GM18870 (cell line): Measurements from ENCODE around the gene GPR101.

Experiments
- ATAC-seq: cut with Tn5 transposase; IDR thresholded peaks from one replicate; pipeline ENCODE4 v1.9.1; 2021; ENCODE audit warnings: moderate library complexity; ENCODE audit not compliant: unreplicated experiment

GPR101 gene

GRCh38 chrX:137033774-137034507, at the start of gene GPR101:
Gene GPR101 (minus strand): TSS chrX:137033995. CDS start chrX:137031674, 2,321 bp downstream.
- ATAC-seq: no peak

GRCh38 chrX:137081239-137081638, 47.4 kb upstream of the GPR101 start:
- ATAC-seq: no peak

- ATAC-seq: no peak
Measured at GRCh38 chrX:137072396-137072795, 38.6 kb upstream of the GPR101 start.

- ATAC-seq: no peak
Measured at GRCh38 chrX:137071596-137071995, 37.8 kb upstream of the GPR101 start.

GRCh38 chrX:137067147-137067546, 33.4 kb upstream of the GPR101 start:
- no peak for ATAC-seq

GRCh38 chrX:137062915-137063617, 29.3 kb upstream of the GPR101 start:
- ATAC-seq: no peak

GRCh38 chrX:137058339-137059127, 24.7 kb upstream of the GPR101 start:
- ATAC-seq: no peak

GRCh38 chrX:137052643-137053235, 18.9 kb upstream of the GPR101 start:
- ATAC-seq: peak; percentile 18

- ATAC-seq: peak; percentile 92
Measured at GRCh38 chrX:137051978-137052642, 18.3 kb upstream of the GPR101 start.

- no peak for ATAC-seq
Measured at GRCh38 chrX:137044893-137045292, 11.1 kb upstream of the GPR101 start.

- no peak for ATAC-seq
Measured at GRCh38 chrX:137043736-137044135, 9.9 kb upstream of the GPR101 start.

- no peak for ATAC-seq
Measured at GRCh38 chrX:137041329-137041728, 7.5 kb upstream of the GPR101 start.

- no peak for ATAC-seq
Measured at GRCh38 chrX:137040113-137040794, 6.5 kb upstream of the GPR101 start.

GRCh38 chrX:137034508-137034872, 695 bp upstream of the GPR101 start:
- ATAC-seq: no peak

- ATAC-seq: no peak
Measured at GRCh38 chrX:137032841-137033773, 688 bp downstream of the GPR101 start.

- ATAC-seq: no peak
Measured at GRCh38 chrX:137032341-137032694, 1.5 kb downstream of the GPR101 start.

- ATAC-seq: peak; percentile 91
Measured at GRCh38 chrX:137031517-137032340, 2.1 kb downstream of the GPR101 start.

GRCh38 chrX:137031039-137031438, 2.8 kb downstream of the GPR101 start:
- ATAC-seq: no peak
